NK-92 treated with Interleukin-12 subunit alpha and Interleukin-12 subunit beta, amount 100 ng/mL, for 24 hours (cell line): ENCODE measurements around the gene WNT3.

Experiments
- DNase-seq: peaks from one replicate; lab custom pipeline; 2025; lab: John Stamatoyannopoulos, UW

The WNT3 gene

DNA sequence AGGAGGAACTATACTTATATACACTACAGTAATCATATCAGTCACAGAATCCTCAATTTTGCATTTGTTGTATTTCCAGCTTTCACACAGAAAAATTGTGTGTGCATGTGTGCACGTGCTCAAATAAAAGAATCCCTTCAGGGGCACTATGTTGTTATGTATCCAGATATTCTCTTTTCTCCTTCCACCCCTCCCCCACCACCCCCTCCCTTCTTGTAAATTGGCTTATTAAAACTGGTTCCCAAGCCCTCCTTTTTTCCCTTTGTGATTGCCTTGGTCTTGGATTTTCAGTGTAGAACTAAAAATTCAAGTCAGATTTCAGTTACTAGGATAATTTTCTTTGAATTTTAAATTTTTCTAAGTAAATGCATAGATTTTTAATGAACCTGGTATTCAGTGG, 86.3 kb downstream of the WNT3 start:
- DNase-seq: no peak

DNA sequence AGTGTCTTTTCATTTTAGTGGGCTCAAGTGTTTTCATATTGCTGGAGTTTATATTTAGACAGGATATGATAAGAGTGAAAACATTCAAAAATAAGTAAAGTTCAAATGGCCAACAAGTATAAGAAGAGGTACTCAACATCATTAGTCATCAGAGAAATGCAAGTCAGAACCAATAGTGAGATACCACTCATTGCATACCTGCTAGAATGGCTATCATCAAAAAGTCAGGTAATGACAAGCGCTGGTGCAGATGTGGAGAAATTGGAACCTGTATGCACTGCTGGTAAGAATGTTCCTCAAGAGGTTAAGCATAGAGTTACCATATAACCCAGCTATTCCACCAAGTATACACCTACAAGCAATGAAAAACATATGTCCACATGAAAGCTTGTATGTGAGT, 87.8 kb downstream of the WNT3 start:
- DNase-seq: no peak

DNA sequence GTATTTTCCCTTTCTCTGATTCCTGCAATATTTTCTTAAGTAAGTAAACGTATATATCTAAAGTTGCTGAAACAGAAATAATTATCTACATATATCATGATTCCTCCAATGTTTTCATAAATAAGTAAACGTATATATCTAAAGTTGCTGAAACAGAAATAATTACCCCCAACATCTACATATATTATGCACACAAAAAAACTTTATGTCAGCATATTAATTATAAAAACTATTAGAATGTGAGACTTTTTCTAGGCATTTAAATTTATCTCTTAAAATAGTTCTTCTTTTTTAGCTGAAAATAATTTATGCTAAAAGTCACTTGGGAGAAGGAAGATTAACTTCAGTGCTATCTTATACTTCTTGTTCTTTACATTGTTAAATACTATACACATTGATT, 88.5 kb downstream of the WNT3 start:
- DNase-seq: no peak

DNA sequence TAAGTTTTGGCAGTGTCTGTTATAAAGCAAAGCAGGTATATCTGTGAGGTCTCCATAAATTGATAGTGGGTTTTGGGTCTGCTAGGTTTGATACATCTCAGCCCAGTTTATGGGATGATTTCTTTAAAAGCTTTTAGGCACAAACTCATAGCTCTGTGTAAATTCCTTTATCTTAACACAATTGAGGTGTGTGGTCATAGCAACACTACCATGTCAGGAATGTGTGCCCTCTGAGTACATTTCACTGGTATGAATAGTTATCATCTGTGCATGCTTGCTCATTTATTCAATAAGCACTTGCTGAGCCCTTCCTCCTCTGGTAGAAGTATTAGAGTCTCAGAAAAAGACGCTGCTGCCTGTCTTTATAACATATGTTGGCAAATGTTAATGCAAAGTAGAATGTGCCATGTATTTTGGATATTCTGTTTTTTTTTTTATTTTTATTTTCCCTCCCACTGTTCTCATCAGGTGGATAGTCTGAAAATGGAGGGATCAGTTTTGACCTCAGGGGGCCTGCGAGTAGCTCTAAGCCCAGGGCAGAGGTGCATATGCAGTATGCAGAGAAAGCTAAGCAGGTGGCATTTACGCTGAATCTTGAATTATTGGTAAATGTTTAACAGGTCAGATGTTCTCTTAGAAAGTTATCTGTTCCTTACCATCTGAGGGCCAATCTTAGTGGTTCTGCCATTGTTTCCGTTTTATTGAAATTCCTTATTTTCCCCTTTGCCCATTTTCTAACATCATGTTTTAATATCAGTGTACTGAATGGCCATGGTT, 90.7 kb downstream of the WNT3 start:
- no peak for DNase-seq

DNA sequence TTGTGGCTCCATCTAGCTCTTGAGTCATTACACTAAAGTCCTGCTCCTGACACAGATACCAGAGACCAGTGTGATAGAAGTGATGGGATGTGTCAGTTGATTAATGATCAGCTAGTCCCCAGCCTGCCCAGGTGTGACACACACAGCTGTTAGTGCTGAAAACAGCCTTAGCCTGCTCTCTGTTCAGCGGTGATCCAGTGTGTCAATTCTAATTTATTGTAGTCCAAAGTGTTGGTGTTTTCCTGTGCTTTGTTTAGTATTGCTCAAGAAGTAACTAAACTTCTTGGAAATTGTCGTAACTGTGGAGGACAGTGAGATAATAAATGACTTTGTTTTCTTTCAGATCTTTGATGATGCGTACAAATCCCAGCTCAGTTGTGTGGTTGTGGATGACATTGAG, 92.3 kb downstream of the WNT3 start:
- no peak for DNase-seq

DNA sequence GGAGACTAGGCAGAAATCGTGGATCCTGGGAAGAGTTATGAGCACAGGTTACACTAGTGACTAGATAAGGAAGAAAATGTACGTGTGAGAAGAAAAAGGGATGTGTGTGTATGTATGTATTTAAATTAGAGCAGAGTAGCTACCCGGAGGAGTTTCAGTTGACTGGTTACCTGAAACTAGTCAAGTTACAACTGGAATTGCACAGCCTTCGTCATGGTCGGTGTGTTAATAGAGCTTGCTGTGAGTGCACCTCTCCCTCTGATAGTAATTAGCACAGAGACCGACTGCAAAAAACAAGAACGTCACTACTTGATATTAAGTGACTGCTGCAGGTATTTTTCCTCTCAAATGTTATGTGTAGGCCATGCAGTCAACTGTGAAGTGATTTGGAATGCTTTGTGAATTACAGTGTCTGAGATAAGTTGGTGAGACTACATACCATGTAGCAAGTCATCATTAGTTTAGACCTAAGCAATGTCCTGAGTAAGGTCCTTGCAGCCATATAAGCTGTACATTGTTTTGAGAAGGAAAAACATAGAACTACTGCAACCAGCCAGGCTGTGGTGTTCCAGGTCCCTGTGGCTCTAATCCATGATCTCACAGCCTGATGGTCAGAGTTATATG, 95.7 kb downstream of the WNT3 start:
- DNase-seq: no peak

DNA sequence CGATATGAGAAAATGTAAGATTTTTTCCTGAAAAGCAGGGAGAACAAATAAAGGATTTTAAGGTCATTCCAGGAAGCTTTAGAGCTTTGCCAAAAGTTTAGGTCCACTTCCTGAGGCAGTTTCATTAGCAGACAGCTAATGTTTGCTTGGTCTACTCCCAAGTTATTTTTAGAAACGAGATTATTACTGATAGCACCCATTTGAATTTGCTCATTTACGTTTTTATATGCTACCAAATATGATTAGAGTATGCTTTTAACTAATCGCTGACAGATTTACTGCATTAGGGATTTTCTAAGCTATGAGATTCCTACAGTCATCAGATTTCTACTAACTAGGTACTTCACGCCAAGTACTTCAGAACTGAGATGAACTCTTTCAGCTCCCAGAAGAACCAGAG, 98.1 kb downstream of the WNT3 start:
- no peak for DNase-seq

DNA sequence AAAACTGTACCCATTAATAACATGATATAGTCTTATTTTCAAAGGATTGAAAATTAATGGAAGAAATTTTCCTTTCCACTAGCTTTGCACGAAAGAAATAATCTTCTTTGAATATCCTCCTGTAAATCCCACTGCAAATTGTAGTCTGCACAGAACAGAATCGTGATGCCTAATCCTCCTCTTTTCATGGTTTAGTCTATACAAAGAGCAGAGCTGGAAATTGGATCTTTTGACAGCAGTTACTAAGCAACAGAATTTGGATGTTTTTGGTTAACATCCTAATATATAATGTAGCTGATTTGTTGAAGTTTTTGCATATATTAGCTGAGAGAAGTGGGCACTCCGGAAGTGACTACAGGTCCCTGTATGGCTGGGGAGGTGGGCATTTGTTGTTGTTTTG, 98.6 kb downstream of the WNT3 start:
- DNase-seq: no peak

DNA sequence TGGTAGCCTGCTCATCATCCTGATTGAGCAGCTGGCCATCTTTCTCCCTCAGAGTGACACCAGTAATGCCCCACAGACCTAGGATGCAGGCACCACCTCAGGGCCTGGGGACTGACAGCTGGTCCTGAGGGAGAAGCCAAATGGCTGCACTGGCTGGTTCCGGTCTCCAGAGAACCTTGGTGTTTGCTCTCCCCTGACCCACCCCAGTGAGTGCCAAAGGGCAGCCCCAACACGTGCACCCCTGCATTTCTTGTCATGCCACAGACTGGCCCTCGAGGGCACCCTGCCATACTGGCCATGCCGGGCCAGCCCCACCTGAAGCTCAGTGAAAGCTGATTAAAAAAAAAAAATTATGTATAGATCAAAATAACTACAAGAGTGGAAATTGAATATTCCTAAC, 100.5 kb downstream of the WNT3 start:
- DNase-seq: no peak
